ENCODE results near the gene CTAGE4.
"Not testable (repeated sequence)": the region's sequence is repeated elsewhere in the genome, so short reads cannot be mapped to it uniquely, and the experiment has no call there.

CTAGE4 gene

GRCh38 chr7:144218581-144218980 is 35.3 kb downstream of the CTAGE4 start:
- not testable (repeated sequence) for DNase-seq (ENCODE audit: low spot score)

- not testable (repeated sequence) for DNase-seq (ENCODE audit: low spot score)
These were observed 35.9 kb downstream of the CTAGE4 start for GRCh38 chr7:144219149-144219548.

- DNase-seq (ENCODE audit: low spot score), result not testable (repeated sequence)
These were observed 37.3 kb downstream of the CTAGE4 start for GRCh38 chr7:144220531-144220930.

GRCh38 chr7:144223675-144224074 is 40.4 kb downstream of the CTAGE4 start:
- not testable (repeated sequence) for DNase-seq (ENCODE audit: low spot score)

GRCh38 chr7:144226866-144227265 is 43.6 kb downstream of the CTAGE4 start:
- DNase-seq (ENCODE audit: low spot score), result not testable (repeated sequence)

- not testable (repeated sequence) for DNase-seq (ENCODE audit: low spot score)
These were observed 45.5 kb downstream of the CTAGE4 start for GRCh38 chr7:144228810-144229209.

GRCh38 chr7:144231027-144231426 is 47.8 kb downstream of the CTAGE4 start:
- DNase-seq (ENCODE audit: low spot score), result not testable (repeated sequence)

- DNase-seq (ENCODE audit: low spot score), result not testable (repeated sequence)
These were observed 49.8 kb downstream of the CTAGE4 start for GRCh38 chr7:144233039-144233438.

Measured in putamen (tissue), 1 donor.